SU-DHL-6 (cell line): Measurements from ENCODE around the gene ITPK1.

Experiments
- CTCF ChIP-seq: fragments of 200-600 bp; sonication (generic); IDR thresholded peaks from one replicate; pipeline ENCODE4 v1.5.1; 2017; ENCODE audit warnings: antibody characterized with exemption, mild to moderate bottlenecking, low read length, moderate library complexity; ENCODE audit not compliant: insufficient read depth, poor library complexity, severe bottlenecking
- EZH2phosphoT487 ChIP-seq: fragments of 200-600 bp; sonication (generic), shearing (Covaris generic); conservative IDR thresholded peaks from 2 replicates; pipeline ENCODE4 v1.6.1; 2018; ENCODE audit warnings: mild to moderate bottlenecking, antibody characterized with exemption, low read length, moderate library complexity, mixed read lengths

GRCh38 chr14:92993302-92993701 is 122.4 kb downstream of the ITPK1 start:
- no peak for TF ChIP-seq CTCF
- no peak for TF ChIP-seq EZH2phosphoT487
